Measurements from ENCODE around the gene THAP9. TPM values are rescaled to one million over a fixed set of nuclear protein-coding genes. Genes with fewer than 3 reads are reported as not detected.

Gene THAP9
- total and polyA plus RNA-seq, 3 donors from 2014 or later = 18.0 to 29.0 (median 21.7) TPM

DNA sequence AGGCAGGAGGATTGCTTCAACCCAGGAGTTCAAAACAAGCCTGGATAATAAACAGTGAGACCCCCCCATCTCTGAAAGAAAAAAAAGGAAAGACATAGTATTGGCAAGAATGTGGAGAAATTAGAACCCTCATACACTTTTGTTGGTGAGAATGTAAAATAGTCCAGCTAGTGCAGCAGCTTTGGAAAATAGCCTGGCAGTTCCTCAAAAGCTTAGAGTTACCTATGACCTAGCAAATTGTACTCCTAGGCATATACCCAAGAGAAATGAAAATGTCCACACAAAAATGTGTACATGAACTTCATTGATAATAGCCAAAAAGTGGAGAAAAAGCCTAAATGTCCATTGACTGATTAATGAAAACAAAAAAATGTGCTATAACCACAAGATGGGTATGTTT is 21.3 kb downstream of the THAP9 start:
- Histone ChIP-seq H3K27ac (no peak overlapping the region), H3K36me3 (ENCODE audit: low read depth, missing control alignments) (no peaks in the 10 kb centered on the region), H3K9me3 (no peaks in the 10 kb centered on the region), H3K27me3 (no peaks in the 10 kb centered on the region), H3K4me1 (no peaks in the 10 kb centered on the region), H3K4me3 (no peak overlapping the region)
- TF ChIP-seq, protein P1, sequence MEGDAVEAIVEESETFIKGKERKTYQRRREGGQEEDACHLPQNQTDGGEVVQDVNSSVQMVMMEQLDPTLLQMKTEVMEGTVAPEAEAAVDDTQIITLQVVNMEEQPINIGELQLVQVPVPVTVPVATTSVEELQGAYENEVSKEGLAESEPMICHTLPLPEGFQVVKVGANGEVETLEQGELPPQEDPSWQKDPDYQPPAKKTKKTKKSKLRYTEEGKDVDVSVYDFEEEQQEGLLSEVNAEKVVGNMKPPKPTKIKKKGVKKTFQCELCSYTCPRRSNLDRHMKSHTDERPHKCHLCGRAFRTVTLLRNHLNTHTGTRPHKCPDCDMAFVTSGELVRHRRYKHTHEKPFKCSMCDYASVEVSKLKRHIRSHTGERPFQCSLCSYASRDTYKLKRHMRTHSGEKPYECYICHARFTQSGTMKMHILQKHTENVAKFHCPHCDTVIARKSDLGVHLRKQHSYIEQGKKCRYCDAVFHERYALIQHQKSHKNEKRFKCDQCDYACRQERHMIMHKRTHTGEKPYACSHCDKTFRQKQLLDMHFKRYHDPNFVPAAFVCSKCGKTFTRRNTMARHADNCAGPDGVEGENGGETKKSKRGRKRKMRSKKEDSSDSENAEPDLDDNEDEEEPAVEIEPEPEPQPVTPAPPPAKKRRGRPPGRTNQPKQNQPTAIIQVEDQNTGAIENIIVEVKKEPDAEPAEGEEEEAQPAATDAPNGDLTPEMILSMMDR (IDR thresholded peaks at IDR 0.05) = no peak
- TF ChIP-seq POLR2A (IDR thresholded peaks at IDR 0.05) = no peak
- intact Hi-C loops (cut with DNase I; ENCODE audit: low total_unique reads) = no loop called here
- DNase-seq = no peak

DNA sequence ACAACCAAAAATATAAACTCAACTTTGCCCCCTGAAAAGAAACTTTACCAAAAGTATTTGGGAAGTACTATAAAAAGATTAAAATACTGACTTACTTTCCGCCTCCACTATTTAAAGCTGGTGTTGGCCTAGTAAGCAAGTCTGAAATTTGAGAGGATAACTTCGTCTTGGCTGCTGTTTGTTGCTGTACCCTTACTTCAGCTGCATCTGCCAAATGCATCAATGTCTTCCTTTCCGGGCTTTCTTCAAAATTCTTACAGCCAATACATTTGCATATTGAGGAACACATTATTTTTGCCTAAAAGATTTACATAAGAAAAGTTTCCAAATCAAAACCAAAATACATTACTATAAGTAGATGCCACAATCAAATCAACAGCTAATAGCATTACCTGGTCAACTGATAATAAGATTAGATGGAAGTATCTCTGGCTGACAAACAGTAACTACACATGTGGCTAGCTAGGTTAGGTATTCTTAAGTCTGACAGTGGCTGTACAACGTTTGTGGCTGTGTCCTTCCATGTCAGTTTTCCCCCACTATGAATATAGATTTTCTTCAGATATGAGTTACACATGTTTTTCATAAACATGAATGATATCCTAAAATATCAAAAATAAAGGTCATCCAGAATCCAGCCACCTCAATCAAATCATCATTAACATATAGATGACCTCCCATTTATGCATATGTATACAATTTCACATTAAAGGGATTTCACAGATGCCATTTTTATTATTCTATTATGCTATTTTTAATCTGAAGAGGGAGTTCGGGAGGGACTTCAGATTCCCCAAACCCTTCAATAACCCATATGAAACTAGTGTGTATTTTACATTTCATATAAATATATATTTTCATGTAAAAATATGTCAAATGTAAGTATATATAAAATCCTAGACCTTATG is 30.6 kb downstream of the THAP9 start:
- Histone ChIP-seq H3K9me3 (no peaks in the 10 kb centered on the region), H3K4me1 (no peaks in the 10 kb centered on the region), H3K36me3 (ENCODE audit: low read depth, missing control alignments) (no peaks in the 10 kb centered on the region), H3K27me3 (no peaks in the 10 kb centered on the region), H3K4me3 (no peak overlapping the region), H3K27ac (no peak overlapping the region)
- no peak for TF ChIP-seq POLR2A (IDR thresholded peaks at IDR 0.05)
- TF ChIP-seq, protein P1 (IDR thresholded peaks at IDR 0.05) = no peak
- DNase-seq = no peak
- intact Hi-C loops (cut with DNase I; ENCODE audit: low total_unique reads) = no loop called here
- 74 to 84% methylated on average over 5 of the region's 5 CpGs for WGBS, 2 donors

DNA sequence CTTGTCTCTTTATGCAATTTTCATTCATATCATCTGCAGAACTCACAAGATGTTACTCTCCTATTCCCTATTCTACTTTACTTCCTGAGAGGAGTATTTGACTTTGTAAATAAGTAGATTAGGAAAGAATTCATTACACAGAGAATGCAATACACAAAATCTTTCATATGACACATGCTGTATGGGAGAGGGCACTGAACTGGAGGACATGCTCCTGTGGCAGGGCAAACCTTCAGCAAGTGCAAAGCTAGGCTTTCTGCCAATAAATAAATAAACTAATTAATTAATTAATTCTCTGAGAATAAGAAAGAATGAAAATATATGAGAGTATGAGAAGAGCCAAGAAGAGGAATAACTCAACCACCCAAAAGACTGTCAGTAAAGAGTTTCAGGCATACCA is 33.9 kb downstream of the THAP9 start:
- Histone ChIP-seq H3K27me3 (no peaks in the 10 kb centered on the region), H3K4me3 (no peak overlapping the region), H3K36me3 (ENCODE audit: low read depth, missing control alignments) (no peaks in the 10 kb centered on the region), H3K4me1 (no peaks in the 10 kb centered on the region), H3K9me3 (no peaks in the 10 kb centered on the region), H3K27ac (no peak overlapping the region)
- intact Hi-C loops (cut with DNase I; ENCODE audit: low total_unique reads) = no loop called here
- TF ChIP-seq, protein P1 (IDR thresholded peaks at IDR 0.05) = no peak
- no peak for TF ChIP-seq POLR2A (IDR thresholded peaks at IDR 0.05)
- no peak for DNase-seq

DNA sequence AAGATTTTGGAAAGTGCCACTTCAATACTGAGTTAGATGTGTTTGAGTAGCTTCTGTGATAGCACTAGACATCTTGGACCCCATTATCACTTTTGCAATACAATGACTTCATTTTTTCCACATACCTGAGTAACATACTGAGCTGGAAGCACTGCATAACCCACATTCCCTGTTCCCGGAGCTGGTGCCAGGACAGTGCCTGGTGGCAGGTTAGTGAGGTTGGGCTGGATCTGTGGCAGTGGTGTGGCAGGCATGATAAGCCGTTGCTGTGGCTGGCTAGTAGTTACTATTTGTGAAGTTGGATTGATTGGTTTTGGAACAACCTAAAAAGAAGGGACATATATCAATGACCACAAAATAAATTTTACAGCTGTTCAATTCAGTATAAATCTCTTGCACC is 38.9 kb downstream of the THAP9 start:
- 82 to 84% methylated on average over 2 of the region's 2 CpGs for WGBS, 2 donors
- intact Hi-C loops (cut with DNase I; ENCODE audit: low total_unique reads) = no loop called here
- TF ChIP-seq, protein P1 (IDR thresholded peaks at IDR 0.05) = no peak
- no peak for TF ChIP-seq POLR2A (IDR thresholded peaks at IDR 0.05)
- Histone ChIP-seq H3K36me3 (ENCODE audit: low read depth, missing control alignments) (no peaks in the 10 kb centered on the region), H3K4me3 (no peak overlapping the region), H3K27me3 (no peaks in the 10 kb centered on the region), H3K27ac (no peak overlapping the region), H3K4me1 (no peaks in the 10 kb centered on the region), H3K9me3 (no peaks in the 10 kb centered on the region)
- no peak for DNase-seq

DNA sequence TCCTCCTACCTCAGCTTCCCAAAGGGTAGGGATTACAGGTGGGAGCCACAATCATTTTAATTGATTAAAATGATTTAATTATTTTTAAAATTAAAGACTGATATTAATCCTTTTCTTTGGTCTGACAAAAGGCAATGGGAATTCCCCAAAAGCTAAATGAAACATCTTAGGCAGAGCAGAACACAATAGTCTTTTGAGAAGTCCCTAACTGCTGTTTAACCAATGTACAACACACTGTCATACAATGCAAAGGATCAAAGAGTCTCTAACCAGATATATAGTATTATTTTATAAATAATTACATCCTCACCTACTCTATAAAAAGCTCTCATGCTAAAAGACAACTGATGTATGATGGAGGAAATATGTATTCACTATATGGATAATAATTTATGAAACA is 47.0 kb downstream of the THAP9 start:
- H3K36me3 ChIP-seq (ENCODE audit: low read depth, missing control alignments) = no peaks in the 10 kb centered on the region
- no peaks in the 10 kb centered on the region for H3K27me3 ChIP-seq
- no peak for DNase-seq
- H3K4me3 ChIP-seq = no peak overlapping the region
- no peak overlapping the region for H3K27ac ChIP-seq
- H3K9me3 ChIP-seq = no peaks in the 10 kb centered on the region
- no peak for TF ChIP-seq POLR2A (IDR thresholded peaks at IDR 0.05)
- TF ChIP-seq, protein P1 (IDR thresholded peaks at IDR 0.05) = no peak
- intact Hi-C loops (cut with DNase I; ENCODE audit: low total_unique reads) = no loop called here
- no peaks in the 10 kb centered on the region for H3K4me1 ChIP-seq
